Astrocyte of the spinal cord (primary cell): ENCODE measurements around the gene ABR.
A peak's percentile ranks its signal among the peaks of the same experiment; 100 is the strongest.

Experiments
- DNase-seq: peaks from one replicate; pipeline ENCODE4 v3.0.0; 2011; ENCODE audit warnings: low read depth, low spot score
- H3K4me3 ChIP-seq: 2 replicates; pipeline ENCODE4 v1.5.1; 2011; ENCODE audit warnings: low read depth, mild to moderate bottlenecking, low read length, moderate library complexity
- CTCF ChIP-seq: IDR thresholded peaks from 2 replicates; pipeline ENCODE4 v1.5.1; 2012; ENCODE audit warnings: low read depth, mild to moderate bottlenecking, low read length, inconsistent platforms
- in situ Hi-C: cut with HindIII; loops from 2 replicates; pipeline ENCODE4 v1.10.0; 2017; ENCODE audit warnings: low sequenced_read_pairs

ABR gene

GRCh38 chr17:1183171-1183873 is 3.5 kb upstream of the ABR start:
- in situ Hi-C loops: no loop called here
- TF ChIP-seq CTCF: no peak

GRCh38 chr17:1182811-1183170 is 3.0 kb upstream of the ABR start:
- H3K4me3 ChIP-seq: no peak overlapping the region
- no peak for TF ChIP-seq CTCF
- in situ Hi-C loops: no loop called here
- DNase-seq: no peak

More at GRCh38 chr17:1183171-1183873, 3.5 kb upstream of the ABR start:
- no peak overlapping the region for H3K4me3 ChIP-seq
- DNase-seq: peak; percentile 26

- peak; percentile 60 for DNase-seq
- TF ChIP-seq CTCF: no peak
- in situ Hi-C loops: no loop called here
- no peak overlapping the region for H3K4me3 ChIP-seq
Measured at GRCh38 chr17:1181753-1182137, 2.0 kb upstream of the ABR start.

DNA sequence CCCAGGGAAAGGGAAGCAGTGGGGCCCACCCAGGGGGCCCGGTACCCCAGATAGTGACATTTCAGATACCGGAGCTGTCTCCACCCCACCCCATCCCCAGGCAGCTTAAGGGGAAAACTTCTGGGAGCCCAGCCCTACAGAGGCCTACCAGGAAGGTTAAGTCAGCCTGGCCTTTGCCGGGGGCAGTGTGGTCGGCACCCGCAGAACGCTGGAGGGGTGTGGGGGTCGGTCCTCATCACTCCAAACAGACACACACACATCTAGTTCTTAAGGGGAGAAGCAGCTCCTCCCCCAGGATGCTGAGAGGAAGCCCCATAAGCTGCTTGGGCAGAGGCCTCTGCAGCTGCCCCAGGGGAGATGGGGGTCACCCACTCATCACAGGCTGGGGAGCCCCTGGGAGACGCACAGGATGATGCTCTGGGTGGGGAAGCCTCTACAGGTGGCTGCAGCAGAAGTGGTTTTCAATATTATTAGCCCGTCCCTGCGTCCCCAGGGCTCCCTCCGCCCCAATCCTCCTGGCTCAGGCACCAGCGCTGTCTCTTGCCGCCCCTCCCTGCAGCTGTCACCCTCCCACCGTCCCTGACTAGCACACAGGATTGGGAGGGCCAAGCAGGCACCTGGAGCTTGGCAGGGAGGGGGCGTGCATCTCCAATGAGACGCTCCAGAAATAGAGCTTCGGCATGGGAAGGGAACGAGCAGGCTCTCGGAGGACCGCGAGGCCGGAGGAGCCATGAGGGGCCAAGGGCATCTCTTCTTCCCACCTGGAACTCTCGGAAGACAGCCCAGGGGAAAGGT is 1.4 kb upstream of the ABR start:
- no peak for DNase-seq

GRCh38 chr17:1179112-1179817 is 516 bp downstream of the ABR start:
- TF ChIP-seq CTCF: no peak
- peak overlapping the region; percentile 69 for H3K4me3 ChIP-seq
- peak; percentile 26 for DNase-seq
- in situ Hi-C loops: no loop called here

More for the DNA sequence above, 1.4 kb upstream of the ABR start:
- TF ChIP-seq CTCF: no peak
- no peak overlapping the region for H3K4me3 ChIP-seq
- in situ Hi-C loops: no loop called here

DNA sequence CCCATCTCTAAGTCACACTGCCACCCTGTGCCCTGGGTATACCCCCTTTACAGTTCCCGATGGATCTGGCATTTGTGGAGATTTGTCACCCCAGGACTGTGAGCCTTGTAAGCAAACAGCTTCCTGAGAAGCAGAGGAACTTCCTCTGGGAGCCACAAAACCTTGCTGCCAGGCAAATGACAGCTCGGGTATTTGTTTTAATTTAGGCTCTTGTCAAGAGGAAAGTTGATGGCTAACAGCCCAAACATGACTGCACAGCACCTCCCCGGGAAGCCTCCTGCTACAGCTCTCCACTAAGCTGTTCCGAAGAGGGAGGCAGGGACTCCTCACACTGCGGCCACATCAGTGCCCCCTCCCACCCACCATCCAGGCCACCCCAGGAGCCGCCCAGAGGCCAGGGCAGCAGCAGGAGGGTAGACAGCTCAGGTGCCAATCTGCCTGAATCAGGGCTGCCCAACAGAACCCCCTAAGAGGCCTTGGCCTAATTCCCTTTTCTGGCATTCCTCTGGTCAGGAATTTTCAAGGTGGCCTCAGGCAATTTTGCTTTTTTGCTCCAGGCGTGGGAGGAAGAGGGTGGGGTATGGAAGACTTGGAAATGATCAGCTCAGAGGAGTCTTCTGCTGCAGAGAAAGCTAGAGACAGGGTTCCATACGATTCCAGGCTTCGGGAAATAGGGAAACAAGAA is 2.6 kb downstream of the ABR start:
- TF ChIP-seq CTCF: no peak
- no peak overlapping the region for H3K4me3 ChIP-seq
- DNase-seq: peak; percentile 47
- in situ Hi-C loops: no loop called here
